ENCODE data around the gene IFNB1.

IFNB1 gene

DNA sequence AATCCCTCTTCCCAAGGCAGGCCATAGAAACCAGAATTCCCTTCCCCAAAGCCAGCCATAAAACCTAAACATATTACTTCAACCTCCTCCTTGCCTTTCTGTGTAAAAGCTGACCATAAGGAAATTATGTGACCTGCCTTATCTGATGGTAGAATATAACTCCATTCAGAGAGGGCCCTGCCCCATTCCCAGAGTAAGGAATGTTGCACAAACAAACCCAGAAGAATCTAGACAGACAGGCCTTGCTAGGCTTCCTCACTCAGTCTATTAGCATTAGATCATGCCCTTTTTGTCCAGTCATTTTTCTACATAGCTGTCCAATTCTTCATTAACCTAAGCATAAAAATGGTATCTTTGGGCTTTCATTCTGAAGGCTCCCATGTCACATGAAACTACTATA is 17.8 kb upstream of the IFNB1 start:
- no peak overlapping the region for H3K4me3 ChIP-seq (ENCODE audit: low read length)
- no peaks in the 10 kb centered on the region for H3K27me3 ChIP-seq (ENCODE audit: control insufficient read depth, insufficient read depth, low read length)
- peaks cover 10% of the 10 kb centered on the region for H3K4me1 ChIP-seq (ENCODE audit: control insufficient read depth, insufficient read depth, low read length)
- no peaks in the 10 kb centered on the region for H3K36me3 ChIP-seq (ENCODE audit: insufficient read depth, low read length)
- peak overlapping the region; percentile 77 for H3K4me2 ChIP-seq (ENCODE audit: low read length)
- no peak overlapping the region for H3K9ac ChIP-seq (ENCODE audit: low read depth, low read length)
- no peaks in the 10 kb centered on the region for H3K9me3 ChIP-seq (replicated peaks; ENCODE audit: low read length)

GRCh38 chr9:21086538-21086937 is 8.8 kb upstream of the IFNB1 start:
- Histone ChIP-seq H3K4me1 (ENCODE audit: control insufficient read depth, insufficient read depth, low read length) (no peaks in the 10 kb centered on the region), H3K4me3 (ENCODE audit: low read length) (no peak overlapping the region), H3K27me3 (ENCODE audit: control insufficient read depth, insufficient read depth, low read length) (no peaks in the 10 kb centered on the region), H3K9me3 (replicated peaks; ENCODE audit: low read length) (no peaks in the 10 kb centered on the region), H3K9ac (ENCODE audit: low read depth, low read length) (no peak overlapping the region), H3K36me3 (ENCODE audit: insufficient read depth, low read length) (no peaks in the 10 kb centered on the region), H3K4me2 (ENCODE audit: low read length) (no peak overlapping the region)

GRCh38 chr9:21085005-21085404 is 7.3 kb upstream of the IFNB1 start:
- H3K9me3 ChIP-seq (replicated peaks; ENCODE audit: low read length): no peaks in the 10 kb centered on the region
- no peak overlapping the region for H3K9ac ChIP-seq (ENCODE audit: low read depth, low read length)
- no peak overlapping the region for H3K4me2 ChIP-seq (ENCODE audit: low read length)
- no peaks in the 10 kb centered on the region for H3K36me3 ChIP-seq (ENCODE audit: insufficient read depth, low read length)
- no peak overlapping the region for H3K4me3 ChIP-seq (ENCODE audit: low read length)
- H3K4me1 ChIP-seq (ENCODE audit: control insufficient read depth, insufficient read depth, low read length): no peaks in the 10 kb centered on the region
- H3K27me3 ChIP-seq (ENCODE audit: control insufficient read depth, insufficient read depth, low read length): no peaks in the 10 kb centered on the region

DNA sequence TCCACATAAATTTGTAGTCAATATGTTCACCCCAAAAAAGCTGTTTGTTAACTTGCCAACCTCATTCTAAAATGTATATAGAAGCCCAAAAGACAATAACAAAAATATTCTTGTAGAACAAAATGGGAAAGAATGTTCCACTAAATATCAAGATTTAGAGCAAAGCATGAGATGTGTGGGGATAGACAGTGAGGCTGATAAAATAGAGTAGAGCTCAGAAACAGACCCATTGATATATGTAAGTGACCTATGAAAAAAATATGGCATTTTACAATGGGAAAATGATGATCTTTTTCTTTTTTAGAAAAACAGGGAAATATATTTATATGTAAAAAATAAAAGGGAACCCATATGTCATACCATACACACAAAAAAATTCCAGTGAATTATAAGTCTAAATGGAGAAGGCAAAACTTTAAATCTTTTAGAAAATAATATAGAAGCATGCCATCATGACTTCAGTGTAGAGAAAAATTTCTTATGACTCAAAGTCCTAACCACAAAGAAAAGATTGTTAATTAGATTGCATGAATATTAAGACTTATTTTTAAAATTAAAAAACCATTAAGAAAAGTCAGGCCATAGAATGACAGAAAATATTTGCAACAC is 6.6 kb upstream of the IFNB1 start:
- no peak overlapping the region for H3K4me3 ChIP-seq (ENCODE audit: low read length)
- H3K27me3 ChIP-seq (ENCODE audit: control insufficient read depth, insufficient read depth, low read length): no peaks in the 10 kb centered on the region

DNA sequence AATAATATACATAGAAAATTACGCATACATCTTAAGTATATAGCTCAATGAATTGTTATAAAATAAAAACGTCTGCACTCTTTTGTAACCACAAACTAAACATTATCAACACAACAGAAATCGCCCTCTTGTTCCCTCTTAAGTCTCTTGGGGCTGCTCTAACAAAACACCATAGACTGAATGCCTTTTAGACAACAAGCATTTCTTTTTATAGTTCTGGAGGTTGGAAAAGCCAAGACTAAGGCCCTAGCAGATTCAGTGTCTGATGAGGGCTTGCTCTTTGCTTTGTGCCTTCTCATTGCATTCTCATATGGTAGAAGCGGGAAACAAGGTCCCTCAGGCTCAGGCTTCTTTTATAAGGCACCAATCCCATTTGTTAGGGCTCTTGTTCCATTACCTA is 4.9 kb upstream of the IFNB1 start:
- Histone ChIP-seq H3K4me2 (ENCODE audit: low read length) (no peak overlapping the region), H3K9me3 (replicated peaks; ENCODE audit: low read length) (no peaks in the 10 kb centered on the region), H3K9ac (ENCODE audit: low read depth, low read length) (no peak overlapping the region), H3K4me1 (ENCODE audit: control insufficient read depth, insufficient read depth, low read length) (no peaks in the 10 kb centered on the region), H3K27me3 (ENCODE audit: control insufficient read depth, insufficient read depth, low read length) (no peaks in the 10 kb centered on the region), H3K4me3 (ENCODE audit: low read length) (no peak overlapping the region), H3K36me3 (ENCODE audit: insufficient read depth, low read length) (no peaks in the 10 kb centered on the region)

More for the DNA sequence above, 6.6 kb upstream of the IFNB1 start:
- Histone ChIP-seq H3K9ac (ENCODE audit: low read depth, low read length) (no peak overlapping the region), H3K4me1 (ENCODE audit: control insufficient read depth, insufficient read depth, low read length) (no peaks in the 10 kb centered on the region), H3K9me3 (replicated peaks; ENCODE audit: low read length) (no peaks in the 10 kb centered on the region), H3K4me2 (ENCODE audit: low read length) (no peak overlapping the region), H3K36me3 (ENCODE audit: insufficient read depth, low read length) (no peaks in the 10 kb centered on the region)

GRCh38 chr9:21081999-21082398 is 4.3 kb upstream of the IFNB1 start:
- Histone ChIP-seq H3K4me1 (ENCODE audit: control insufficient read depth, insufficient read depth, low read length) (no peaks in the 10 kb centered on the region), H3K4me2 (ENCODE audit: low read length) (no peak overlapping the region), H3K9me3 (replicated peaks; ENCODE audit: low read length) (no peaks in the 10 kb centered on the region), H3K9ac (ENCODE audit: low read depth, low read length) (no peak overlapping the region), H3K36me3 (ENCODE audit: insufficient read depth, low read length) (no peaks in the 10 kb centered on the region), H3K27me3 (ENCODE audit: control insufficient read depth, insufficient read depth, low read length) (no peaks in the 10 kb centered on the region), H3K4me3 (ENCODE audit: low read length) (no peak overlapping the region)

DNA sequence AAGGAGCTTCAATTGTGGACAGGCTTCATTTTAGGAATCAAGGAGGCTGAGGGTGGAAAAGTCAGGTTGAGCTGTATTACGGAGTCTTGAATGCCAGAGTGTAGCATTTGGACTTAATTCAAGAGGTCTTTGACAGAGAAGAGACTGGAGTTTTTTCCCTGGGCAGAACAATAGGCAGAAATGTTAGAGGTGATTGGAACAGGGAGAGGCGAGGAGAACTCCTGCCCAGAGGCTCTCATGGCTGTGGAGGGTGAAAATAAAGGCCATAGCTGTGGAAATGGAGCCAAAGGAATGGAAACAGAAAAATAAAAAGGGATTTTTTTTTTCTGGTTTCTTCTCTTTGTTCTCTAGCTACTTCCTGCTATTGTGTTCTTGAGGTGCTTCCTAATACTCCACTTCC is 3.7 kb upstream of the IFNB1 start:
- H3K4me1 ChIP-seq (ENCODE audit: control insufficient read depth, insufficient read depth, low read length): no peaks in the 10 kb centered on the region
- no peaks in the 10 kb centered on the region for H3K36me3 ChIP-seq (ENCODE audit: insufficient read depth, low read length)
- H3K4me3 ChIP-seq (ENCODE audit: low read length): no peak overlapping the region
- H3K4me2 ChIP-seq (ENCODE audit: low read length): no peak overlapping the region
- H3K9ac ChIP-seq (ENCODE audit: low read depth, low read length): no peak overlapping the region
- H3K27me3 ChIP-seq (ENCODE audit: control insufficient read depth, insufficient read depth, low read length): no peaks in the 10 kb centered on the region
- H3K9me3 ChIP-seq (replicated peaks; ENCODE audit: low read length): no peaks in the 10 kb centered on the region

- H3K4me1 ChIP-seq (ENCODE audit: control insufficient read depth, insufficient read depth, low read length): no peaks in the 10 kb centered on the region
- no peaks in the 10 kb centered on the region for H3K36me3 ChIP-seq (ENCODE audit: insufficient read depth, low read length)
- no peaks in the 10 kb centered on the region for H3K27me3 ChIP-seq (ENCODE audit: control insufficient read depth, insufficient read depth, low read length)
- H3K9ac ChIP-seq (ENCODE audit: low read depth, low read length): no peak overlapping the region
- H3K4me2 ChIP-seq (ENCODE audit: low read length): no peak overlapping the region
- H3K4me3 ChIP-seq (ENCODE audit: low read length): no peak overlapping the region
- no peaks in the 10 kb centered on the region for H3K9me3 ChIP-seq (replicated peaks; ENCODE audit: low read length)
These were observed 3.1 kb upstream of the IFNB1 start for GRCh38 chr9:21080793-21081192.

DNA sequence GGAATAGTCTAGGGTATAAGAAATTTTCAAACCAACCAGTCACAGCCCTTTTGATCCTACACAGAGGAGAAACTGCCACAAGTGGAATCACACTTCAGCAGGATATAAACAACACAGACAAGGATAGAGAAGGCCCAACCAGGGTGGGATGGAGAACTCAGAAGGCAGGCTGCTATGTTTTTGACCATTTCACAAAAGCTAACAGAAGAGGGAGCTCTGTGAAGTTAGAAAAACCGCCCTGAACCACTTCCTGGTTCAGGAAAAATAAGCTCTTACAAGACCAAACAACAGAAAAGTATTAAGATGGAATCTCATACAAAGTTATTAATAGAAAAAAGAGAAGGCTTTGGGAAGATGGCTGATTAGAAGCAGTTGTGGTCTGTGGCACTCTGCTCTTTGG is 960 bp upstream of the IFNB1 start:
- Histone ChIP-seq H3K36me3 (ENCODE audit: insufficient read depth, low read length) (no peaks in the 10 kb centered on the region), H3K4me1 (ENCODE audit: control insufficient read depth, insufficient read depth, low read length) (no peaks in the 10 kb centered on the region), H3K9me3 (replicated peaks; ENCODE audit: low read length) (no peaks in the 10 kb centered on the region), H3K9ac (ENCODE audit: low read depth, low read length) (no peak overlapping the region), H3K4me3 (ENCODE audit: low read length) (no peak overlapping the region), H3K27me3 (ENCODE audit: control insufficient read depth, insufficient read depth, low read length) (no peaks in the 10 kb centered on the region), H3K4me2 (ENCODE audit: low read length) (no peak overlapping the region)

GRCh38 chr9:21075484-21075883 is 2.3 kb downstream of the IFNB1 start:
- no peaks in the 10 kb centered on the region for H3K36me3 ChIP-seq (ENCODE audit: insufficient read depth, low read length)
- H3K4me3 ChIP-seq (ENCODE audit: low read length): no peak overlapping the region
- H3K9me3 ChIP-seq (replicated peaks; ENCODE audit: low read length): no peaks in the 10 kb centered on the region
- no peak overlapping the region for H3K4me2 ChIP-seq (ENCODE audit: low read length)
- no peaks in the 10 kb centered on the region for H3K27me3 ChIP-seq (ENCODE audit: control insufficient read depth, insufficient read depth, low read length)
- no peak overlapping the region for H3K9ac ChIP-seq (ENCODE audit: low read depth, low read length)
- H3K4me1 ChIP-seq (ENCODE audit: control insufficient read depth, insufficient read depth, low read length): peaks cover 8% of the 10 kb centered on the region

- Histone ChIP-seq H3K27me3 (ENCODE audit: control insufficient read depth, insufficient read depth, low read length) (no peaks in the 10 kb centered on the region), H3K4me1 (ENCODE audit: control insufficient read depth, insufficient read depth, low read length) (peaks cover 19% of the 10 kb centered on the region), H3K4me2 (ENCODE audit: low read length) (peak overlapping the region; percentile 8), H3K9me3 (replicated peaks; ENCODE audit: low read length) (no peaks in the 10 kb centered on the region), H3K9ac (ENCODE audit: low read depth, low read length) (no peak overlapping the region), H3K36me3 (ENCODE audit: insufficient read depth, low read length) (no peaks in the 10 kb centered on the region), H3K4me3 (ENCODE audit: low read length) (no peak overlapping the region)
These were observed 6.8 kb downstream of the IFNB1 start for GRCh38 chr9:21070906-21071305.

GRCh38 chr9:21070171-21070571 is 7.6 kb downstream of the IFNB1 start:
- Histone ChIP-seq H3K36me3 (ENCODE audit: insufficient read depth, low read length) (no peaks in the 10 kb centered on the region), H3K9ac (ENCODE audit: low read depth, low read length) (no peak overlapping the region), H3K27me3 (ENCODE audit: control insufficient read depth, insufficient read depth, low read length) (no peaks in the 10 kb centered on the region), H3K4me2 (ENCODE audit: low read length) (peak overlapping the region; percentile 77), H3K4me1 (ENCODE audit: control insufficient read depth, insufficient read depth, low read length) (peaks cover 19% of the 10 kb centered on the region), H3K4me3 (ENCODE audit: low read length) (peak overlapping the region; percentile 53), H3K9me3 (replicated peaks; ENCODE audit: low read length) (no peaks in the 10 kb centered on the region)

Measured in skeletal muscle satellite cell (primary cell).